HEK293 (cell line): ENCODE data around the gene CCDC149.

Experiments used
- CTCF ChIP-seq: fragments of 450-650 bp; formaldehyde crosslinking; IDR thresholded peaks from 2 replicates; pipeline ENCODE4 v1.5.1; 2016; ENCODE audit warnings: missing biosample characterization, missing genetic modification characterization
- GFI1B ChIP-seq: fragments of 450-650 bp; formaldehyde crosslinking; IDR thresholded peaks from 2 replicates; pipeline ENCODE4 v1.5.1; 2016; ENCODE audit warnings: missing biosample characterization, missing genetic modification characterization
- SP2 ChIP-seq: fragments of 450-650 bp; formaldehyde crosslinking; IDR thresholded peaks from 2 replicates; pipeline ENCODE4 v1.5.1; 2016; ENCODE audit warnings: missing biosample characterization, missing genetic modification characterization
- ZBTB17 ChIP-seq: fragments of 450-650 bp; formaldehyde crosslinking; IDR thresholded peaks from 2 replicates; pipeline ENCODE4 v1.5.1; 2016; ENCODE audit warnings: missing biosample characterization, missing genetic modification characterization
- ZNF324 ChIP-seq: fragments of 450-650 bp; formaldehyde crosslinking; IDR thresholded peaks from 2 replicates; pipeline ENCODE4 v1.5.1; 2016; ENCODE audit warnings: missing biosample characterization, missing genetic modification characterization
- ZNF585B ChIP-seq: fragments of 450-650 bp; formaldehyde crosslinking; IDR thresholded peaks from 2 replicates; pipeline ENCODE4 v1.5.1; 2016; ENCODE audit warnings: missing biosample characterization, missing genetic modification characterization
- ZNF639 ChIP-seq: fragments of 450-650 bp; formaldehyde crosslinking; IDR thresholded peaks from 2 replicates; pipeline ENCODE4 v1.5.1; 2016; ENCODE audit warnings: missing biosample characterization, missing genetic modification characterization
- ZNF664 ChIP-seq: fragments of 450-650 bp; formaldehyde crosslinking; IDR thresholded peaks from 2 replicates; pipeline ENCODE4 v1.5.1; 2016; ENCODE audit warnings: missing biosample characterization, missing genetic modification characterization
- TF ChIP-seq, protein P1 (sequence below): fragments of 450-650 bp; formaldehyde crosslinking; IDR thresholded peaks from 2 replicates; pipeline ENCODE4 v1.5.1; 2016; ENCODE audit warnings: missing biosample characterization, missing genetic modification characterization

DNA sequence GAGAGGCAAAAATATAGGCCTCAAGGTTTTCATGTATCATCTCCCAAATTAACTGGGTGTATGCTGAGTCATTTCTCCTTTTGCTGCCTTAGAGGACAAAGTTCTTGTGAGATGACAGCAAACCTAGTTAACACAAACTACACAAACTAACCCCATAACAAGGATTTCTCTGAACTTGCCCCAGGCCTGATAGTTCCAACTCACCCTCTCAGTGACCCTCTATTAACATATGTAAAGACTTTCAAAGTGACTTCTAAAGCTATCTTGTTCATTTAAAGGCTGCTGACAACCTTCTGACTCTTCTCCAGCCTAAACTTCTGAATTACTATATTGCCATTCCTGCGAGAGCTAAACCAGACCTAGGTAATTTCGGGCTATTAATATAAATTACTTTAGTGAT lies 43.2 kb upstream of the CCDC149 start:
- TF ChIP-seq CTCF (tag by site-specific recombination) (no peak), SP2 (no peak), ZNF664 (no peak), ZNF639 (tag by site-specific recombination) (no peak), ZNF324 (tag by site-specific recombination) (no peak), ZBTB17 (tag by site-specific recombination) (no peak), GFI1B (tag by site-specific recombination) (no peak), ZNF585B (tag by site-specific recombination) (no peak)
- TF ChIP-seq, protein P1, sequence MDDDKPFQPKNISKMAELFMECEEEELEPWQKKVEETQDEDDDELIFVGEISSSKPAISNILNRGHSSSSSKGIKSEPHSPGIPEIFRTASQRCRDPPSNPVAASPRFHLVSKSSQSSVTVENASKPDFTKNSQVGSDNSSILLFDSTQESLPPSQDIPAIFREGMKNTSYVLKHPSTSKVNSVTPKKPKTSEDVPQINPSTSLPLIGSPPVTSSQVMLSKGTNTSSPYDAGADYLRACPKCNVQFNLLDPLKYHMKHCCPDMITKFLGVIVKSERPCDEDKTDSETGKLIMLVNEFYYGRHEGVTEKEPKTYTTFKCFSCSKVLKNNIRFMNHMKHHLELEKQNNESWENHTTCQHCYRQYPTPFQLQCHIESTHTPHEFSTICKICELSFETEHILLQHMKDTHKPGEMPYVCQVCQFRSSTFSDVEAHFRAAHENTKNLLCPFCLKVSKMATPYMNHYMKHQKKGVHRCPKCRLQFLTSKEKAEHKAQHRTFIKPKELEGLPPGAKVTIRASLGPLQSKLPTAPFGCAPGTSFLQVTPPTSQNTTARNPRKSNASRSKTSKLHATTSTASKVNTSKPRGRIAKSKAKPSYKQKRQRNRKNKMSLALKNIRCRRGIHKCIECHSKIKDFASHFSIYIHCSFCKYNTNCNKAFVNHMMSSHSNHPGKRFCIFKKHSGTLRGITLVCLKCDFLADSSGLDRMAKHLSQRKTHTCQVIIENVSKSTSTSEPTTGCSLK (tag by site-specific recombination), result no peak
